Endodermal cell (in vitro differentiated cells): Measurements from ENCODE around the gene VIPR1. TPM values are rescaled to one million over a fixed set of nuclear protein-coding genes. Genes with fewer than 3 reads are reported as not detected.

Experiments used
- DNase-seq: peaks from one replicate; pipeline ENCODE4 v3.0.0-alpha.2; 2017
- H3K27ac ChIP-seq: 2 replicates; pipeline ENCODE4 v1.5.1; 2013; ENCODE audit warnings: mild to moderate bottlenecking, low read depth, low read length, moderate library complexity
- H3K27me3 ChIP-seq: 2 replicates; pipeline ENCODE4 v1.6.1; 2013; ENCODE audit warnings: mild to moderate bottlenecking, low read length, moderate library complexity; ENCODE audit not compliant: insufficient read depth, control insufficient read depth, poor library complexity, severe bottlenecking
- H3K36me3 ChIP-seq: 2 replicates; pipeline ENCODE4 v1.7.0; 2013; ENCODE audit warnings: mild to moderate bottlenecking, low read length, moderate library complexity; ENCODE audit not compliant: control insufficient read depth, insufficient read depth
- H3K4me1 ChIP-seq: one replicate; pipeline ENCODE4 v1.7.0; 2013; ENCODE audit warnings: low read length; ENCODE audit not compliant: control insufficient read depth, insufficient read depth
- H3K4me3 ChIP-seq: 2 replicates; pipeline ENCODE4 v1.5.1; 2013; ENCODE audit warnings: mild to moderate bottlenecking, low read length, moderate library complexity
- H3K9ac ChIP-seq: 2 replicates; pipeline ENCODE4 v1.6.1; 2013; ENCODE audit warnings: mild to moderate bottlenecking, low read length, moderate library complexity; ENCODE audit not compliant: poor library complexity, severe bottlenecking; ENCODE audit errors: extremely low read depth
- H3K9me3 ChIP-seq: 2 replicates; pipeline ENCODE4 v1.6.1; 2013; ENCODE audit warnings: mild to moderate bottlenecking, low read length, moderate library complexity; ENCODE audit not compliant: control insufficient read depth
- H3K27ac Mint-ChIP-seq: 2 replicates; pipeline ENCODE4 v1.8.0; 2020; ENCODE audit warnings: mixed read lengths
- H3K27me3 Mint-ChIP-seq: 2 replicates; pipeline ENCODE4 v1.8.0; 2021; ENCODE audit warnings: mild to moderate bottlenecking, mixed read lengths; ENCODE audit not compliant: insufficient read depth
- H3K36me3 Mint-ChIP-seq: 2 replicates; pipeline ENCODE4 v1.8.0; 2020; ENCODE audit warnings: low read depth, mixed read lengths
- H3K4me1 Mint-ChIP-seq: 2 replicates; pipeline ENCODE4 v1.8.0; 2020; ENCODE audit warnings: mixed read lengths
- H3K4me3 Mint-ChIP-seq: 2 replicates; pipeline ENCODE4 v1.8.0; 2020; ENCODE audit warnings: mild to moderate bottlenecking, moderate library complexity, mixed read lengths
- H3K9me3 Mint-ChIP-seq: 2 replicates; pipeline ENCODE4 v1.8.0; 2020; ENCODE audit warnings: mild to moderate bottlenecking, mixed read lengths
- CTCF ChIP-seq: fragments of 200-600 bp; sonication (generic); conservative IDR thresholded peaks from 2 replicates; pipeline ENCODE4 v1.5.0; 2021; ENCODE audit warnings: antibody characterized with exemption, mild to moderate bottlenecking
- whole genome bisulfite sequencing, 2 experiments: methylation state at CpG; one replicate each; pipeline versions ENCODE4 v1.1.5 to v1.1.7; 2013; ENCODE audit warnings: missing lambda C conversion rate in 2 of 2, mixed read lengths in 1 of 2; ENCODE audit not compliant: insufficient coverage in 1 of 2, insufficient read length in 1 of 2; 5-methylcytosine and 5-hydroxymethylcytosine counted together
- total RNA-seq, 2 donors: library from RNA; stranded (reverse); fragmentation: NEBNext Ultra II Directional in 1 of 2; extraction: Animal tissue kit (Norgen Biotek cat#: 25700) in 1 of 2; gene quantifications; 2 replicates in 1 of 2; 3 replicates in 1 of 2; pipeline ENCODE4 v1.2.1, GENCODE V29; 2021

The VIPR1 gene
- total RNA-seq, 2 donors from 2014 or later = 12.9 to 14.7 TPM

DNA sequence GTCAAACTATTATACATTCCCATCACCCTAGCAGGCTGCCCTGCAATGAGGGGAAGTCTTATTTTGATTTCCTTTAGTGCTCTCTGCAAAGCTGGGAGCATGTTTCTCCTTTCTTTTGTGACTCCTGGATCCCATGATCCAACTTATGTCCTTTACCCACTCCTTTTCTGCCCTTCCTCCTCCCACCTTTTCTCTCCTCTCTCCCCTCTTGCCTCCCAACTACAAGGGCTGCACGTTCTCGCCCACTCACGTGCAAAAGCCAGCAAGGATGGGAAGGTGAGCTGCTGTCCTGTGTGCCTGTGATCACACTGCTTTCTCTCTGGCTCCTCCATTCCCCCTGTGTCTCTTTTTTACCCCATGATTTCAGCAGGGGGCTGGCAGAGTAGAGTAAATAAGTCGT is 6.1 kb downstream of the VIPR1 start:
- H3K4me1 Mint-ChIP-seq = peaks cover 22% of the 10 kb centered on the region
- no peaks in the 10 kb centered on the region for H3K36me3 ChIP-seq
- no peak overlapping the region for H3K27ac ChIP-seq
- no peaks in the 10 kb centered on the region for H3K9me3 Mint-ChIP-seq
- no peak for TF ChIP-seq CTCF
- H3K27me3 Mint-ChIP-seq = peaks cover 6% of the 10 kb centered on the region
- no peak overlapping the region for H3K27ac Mint-ChIP-seq
- H3K9ac ChIP-seq = no peak overlapping the region
- peaks cover 3% of the 10 kb centered on the region for H3K4me1 ChIP-seq
- H3K27me3 ChIP-seq = peaks cover 2% of the 10 kb centered on the region
- no peaks in the 10 kb centered on the region for H3K36me3 Mint-ChIP-seq
- peak; percentile 45 for DNase-seq
- no peak overlapping the region for H3K4me3 Mint-ChIP-seq
- H3K9me3 ChIP-seq = no peaks in the 10 kb centered on the region
- 79 to 88% methylated on average over 3 of the region's 4 CpGs for WGBS, 2 experiments
- H3K4me3 ChIP-seq = no peak overlapping the region

GRCh38 chr3:42509111-42509510 is 6.7 kb downstream of the VIPR1 start:
- Histone ChIP-seq H3K27ac (no peak overlapping the region), H3K36me3 (no peaks in the 10 kb centered on the region), H3K4me1 (peaks cover 3% of the 10 kb centered on the region), H3K4me3 (no peak overlapping the region), H3K9ac (no peak overlapping the region), H3K27me3 (no peaks in the 10 kb centered on the region), H3K9me3 (no peaks in the 10 kb centered on the region)
- Mint-ChIP-seq H3K27ac (no peak overlapping the region), H3K4me1 (peaks cover 22% of the 10 kb centered on the region), H3K36me3 (no peaks in the 10 kb centered on the region), H3K4me3 (no peak overlapping the region), H3K9me3 (no peaks in the 10 kb centered on the region), H3K27me3 (peaks cover under 1% of the 10 kb centered on the region)
- 80 to 95% methylated on average over 2 to 3 of the region's 3 CpGs for WGBS, 2 experiments
- peak; percentile 32 for DNase-seq
- TF ChIP-seq CTCF = no peak

DNA sequence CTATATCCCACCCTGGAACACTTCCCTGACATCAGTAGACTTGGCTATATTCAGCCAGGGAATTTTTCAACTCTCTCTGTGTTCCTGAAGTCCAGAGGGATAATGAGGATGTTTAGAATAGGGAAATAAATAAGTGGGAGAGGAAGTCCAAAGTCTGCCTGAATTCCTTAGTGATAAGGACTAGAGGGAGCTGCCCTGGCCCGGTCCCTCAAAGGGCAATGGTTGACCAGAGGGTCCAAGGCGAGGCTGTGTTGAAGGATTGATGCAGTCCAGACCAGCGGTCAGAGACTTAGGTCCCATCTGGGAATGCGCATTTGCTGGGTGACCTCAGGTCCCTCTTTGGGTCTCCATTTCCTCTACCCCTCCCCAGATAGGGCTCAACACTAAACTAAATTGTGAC is 7.9 kb downstream of the VIPR1 start:
- Histone ChIP-seq H3K27me3 (no peaks in the 10 kb centered on the region), H3K27ac (no peak overlapping the region), H3K36me3 (no peaks in the 10 kb centered on the region), H3K9ac (no peak overlapping the region), H3K9me3 (no peaks in the 10 kb centered on the region), H3K4me1 (peaks cover 3% of the 10 kb centered on the region), H3K4me3 (no peak overlapping the region)
- H3K9me3 Mint-ChIP-seq = no peaks in the 10 kb centered on the region
- TF ChIP-seq CTCF = no peak
- H3K27ac Mint-ChIP-seq = no peak overlapping the region
- no peak for DNase-seq
- no peaks in the 10 kb centered on the region for H3K36me3 Mint-ChIP-seq
- H3K4me3 Mint-ChIP-seq = no peak overlapping the region
- H3K4me1 Mint-ChIP-seq = peaks cover 22% of the 10 kb centered on the region
- WGBS, 2 experiments = 86 to 89% methylated on average over 4 of the region's 4 CpGs
- H3K27me3 Mint-ChIP-seq = no peaks in the 10 kb centered on the region
